AG10803 (cell line): ENCODE measurements around the gene TMEM175.

Experiments used
- DNase-seq: peaks from one replicate; pipeline ENCODE4 v3.0.0; 2010; ENCODE audit warnings: low read depth
- H3K4me3 ChIP-seq: 2 replicates; pipeline ENCODE4 v1.5.1; 2011; ENCODE audit warnings: mild to moderate bottlenecking, low read length, control low read depth
- CTCF ChIP-seq: conservative IDR thresholded peaks from 2 replicates; pipeline ENCODE4 v1.5.1; 2011; ENCODE audit warnings: mild to moderate bottlenecking, low read length, control low read depth, inconsistent platforms

The TMEM175 gene

DNA sequence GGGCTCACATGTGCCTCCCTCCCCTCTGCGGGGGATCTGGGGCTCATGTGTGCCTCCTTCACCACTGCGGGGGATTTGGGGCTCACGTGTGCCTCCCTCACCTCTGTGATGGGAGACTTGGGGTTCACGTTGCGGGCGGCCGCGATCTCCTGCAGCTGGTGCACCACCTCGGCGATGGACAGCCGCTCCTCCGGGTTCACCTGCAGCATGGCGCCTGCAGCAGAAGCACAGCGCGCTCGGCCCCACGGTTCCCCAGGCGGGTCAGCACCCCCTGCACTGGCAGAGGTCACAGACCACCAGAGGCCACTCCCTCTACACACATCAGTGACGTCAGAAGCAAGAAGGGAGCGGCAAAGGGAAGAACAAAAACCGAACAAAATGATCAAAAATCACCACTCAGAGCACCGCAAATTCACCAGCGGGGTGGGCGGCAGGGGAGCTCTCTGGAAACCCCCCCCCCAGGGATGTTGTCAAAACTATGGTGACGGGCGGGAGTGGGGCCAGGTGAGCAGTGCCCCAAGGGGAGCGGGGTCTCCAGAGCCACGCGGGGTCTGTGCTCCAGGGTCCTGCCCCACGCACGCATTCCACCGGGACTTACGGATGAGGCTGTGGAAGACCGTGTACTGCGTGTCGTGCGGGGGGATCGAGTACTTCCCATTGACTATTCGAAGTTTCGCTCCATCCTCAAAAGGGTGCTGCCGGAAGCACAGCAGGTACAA, 38.8 kb upstream of the TMEM175 start:
- TF ChIP-seq CTCF: no peak

GRCh38 chr4:893995-894705, 38.1 kb upstream of the TMEM175 start:
- TF ChIP-seq CTCF: no peak
- DNase-seq: no peak
- H3K4me3 ChIP-seq: no peak overlapping the region

More for the DNA sequence above, 38.8 kb upstream of the TMEM175 start:
- no peak overlapping the region for H3K4me3 ChIP-seq
- no peak for DNase-seq

DNA sequence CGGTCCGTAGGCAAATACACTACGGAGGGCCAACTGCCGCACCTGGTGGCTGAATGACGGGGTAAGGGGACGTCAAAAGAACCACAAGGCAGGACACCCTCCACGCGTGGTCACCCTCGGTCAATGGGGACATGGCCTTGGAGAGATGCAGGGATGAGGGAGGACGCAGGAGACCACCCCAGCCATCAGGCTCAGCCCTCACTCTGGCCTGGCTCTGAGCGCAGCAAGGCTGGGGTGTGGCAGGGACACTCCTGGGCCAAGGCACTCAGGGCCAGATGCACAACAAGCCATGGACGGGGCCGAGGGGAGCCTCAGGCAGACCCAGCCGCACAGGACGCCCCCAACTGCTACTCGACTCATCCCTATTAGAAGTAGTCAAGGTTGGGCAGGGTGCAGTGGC, 36.7 kb upstream of the TMEM175 start:
- H3K4me3 ChIP-seq: no peak overlapping the region
- DNase-seq: no peak
- no peak for TF ChIP-seq CTCF

DNA sequence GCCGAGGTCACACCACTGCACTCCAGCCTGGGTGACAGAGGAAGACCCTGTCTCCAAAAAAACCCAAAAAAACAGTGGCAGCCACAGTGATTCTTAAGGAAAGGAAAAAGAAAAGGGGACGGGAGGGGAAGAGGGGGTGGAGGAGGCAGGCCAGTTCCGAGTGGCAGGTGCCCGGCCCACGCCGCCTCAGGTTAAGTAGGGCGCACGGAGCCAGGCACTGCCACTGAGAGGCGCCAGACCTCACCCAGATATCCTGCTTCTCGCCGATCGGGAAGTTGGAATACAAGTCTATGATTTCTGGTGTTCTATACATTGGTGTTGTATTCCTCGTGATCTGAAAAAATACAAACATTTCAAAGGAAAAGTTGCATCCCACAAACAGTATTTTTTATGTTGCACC, 36.0 kb upstream of the TMEM175 start:
- TF ChIP-seq CTCF: no peak
- no peak for DNase-seq
- no peak overlapping the region for H3K4me3 ChIP-seq

DNA sequence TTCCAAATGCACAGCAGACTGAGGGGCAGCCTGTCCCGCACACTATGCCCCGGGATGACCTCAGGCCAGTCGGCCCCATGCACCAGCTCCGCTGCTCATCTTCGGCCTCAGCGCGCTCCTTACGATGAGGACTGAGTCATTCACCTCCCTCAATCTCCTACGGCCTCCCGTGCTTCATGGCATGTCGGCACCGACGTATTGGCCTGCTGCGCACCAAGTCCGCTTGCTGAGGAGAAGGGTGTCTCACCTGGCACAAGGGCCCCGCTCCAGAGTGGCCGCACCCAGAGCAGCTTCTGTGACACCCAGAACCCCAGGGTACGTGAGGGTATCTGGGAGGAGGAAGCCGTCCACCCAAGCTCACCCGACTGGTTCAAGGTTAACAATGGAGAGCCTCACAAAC, 35.6 kb upstream of the TMEM175 start:
- no peak for TF ChIP-seq CTCF
- DNase-seq: no peak
- no peak overlapping the region for H3K4me3 ChIP-seq

DNA sequence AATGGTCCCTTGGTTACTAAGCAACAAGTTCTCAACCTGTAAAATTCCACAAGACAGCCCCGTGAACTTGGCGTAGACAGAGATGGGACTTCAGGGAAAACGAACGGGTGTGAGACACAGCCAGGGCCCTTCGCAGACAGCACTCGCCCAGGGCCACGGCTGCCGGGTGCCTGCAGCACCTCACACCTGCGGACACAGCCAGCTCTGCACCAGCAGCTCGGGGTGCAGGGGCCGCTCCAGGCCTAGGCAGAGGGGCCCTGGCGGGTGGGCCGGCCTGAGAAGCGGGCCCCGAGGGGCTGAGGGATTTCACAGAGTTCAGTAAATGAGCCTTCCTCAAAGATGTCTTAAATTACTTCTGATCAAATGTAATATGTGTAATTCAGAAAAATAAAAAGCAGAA, 34.1 kb upstream of the TMEM175 start:
- no peak for TF ChIP-seq CTCF
- no peak for DNase-seq
- no peak overlapping the region for H3K4me3 ChIP-seq
